Measurements from ENCODE around the gene PLPP6.
"Not testable (repeated sequence)": the region's sequence is repeated elsewhere in the genome, so short reads cannot be mapped to it uniquely, and the experiment has no call there.

Gene PLPP6

DNA sequence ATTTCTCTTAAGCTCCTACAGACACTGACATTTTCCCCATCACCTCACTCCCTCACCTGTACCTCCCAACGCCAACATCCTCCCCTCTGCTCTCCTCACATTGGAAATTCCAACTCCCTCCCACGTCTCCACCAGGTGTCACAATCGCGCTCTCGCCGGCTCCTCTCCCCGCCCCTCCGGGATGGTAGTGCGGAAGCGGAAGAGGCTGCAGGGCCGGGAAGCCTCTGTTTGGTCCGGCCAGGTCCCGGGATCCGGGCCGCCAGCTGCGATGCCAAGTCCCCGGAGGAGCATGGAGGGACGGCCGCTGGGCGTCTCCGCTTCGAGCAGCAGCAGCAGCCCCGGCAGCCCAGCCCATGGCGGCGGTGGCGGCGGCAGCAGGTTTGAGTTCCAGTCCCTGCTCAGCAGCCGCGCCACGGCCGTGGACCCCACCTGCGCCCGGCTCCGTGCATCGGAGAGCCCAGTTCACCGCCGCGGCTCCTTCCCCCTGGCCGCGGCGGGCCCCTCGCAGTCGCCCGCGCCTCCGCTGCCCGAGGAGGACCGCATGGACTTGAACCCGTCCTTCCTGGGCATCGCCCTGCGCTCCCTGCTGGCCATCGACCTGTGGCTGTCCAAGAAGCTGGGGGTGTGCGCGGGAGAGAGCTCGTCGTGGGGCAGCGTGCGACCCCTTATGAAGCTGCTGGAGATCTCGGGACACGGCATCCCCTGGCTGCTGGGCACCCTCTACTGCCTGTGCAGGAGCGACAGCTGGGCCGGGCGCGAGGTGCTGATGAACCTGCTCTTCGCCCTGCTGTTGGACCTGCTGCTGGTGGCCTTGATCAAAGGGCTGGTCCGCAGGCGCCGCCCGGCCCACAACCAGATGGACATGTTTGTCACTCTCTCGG is at the start of gene PLPP6:
PLPP6 (plus strand) TSS at position 187 of the 881 bp plus-strand sequence; CDS start at position 269, 82 bp downstream.
- DNase-seq = peak; percentile 81 to 87

DNA sequence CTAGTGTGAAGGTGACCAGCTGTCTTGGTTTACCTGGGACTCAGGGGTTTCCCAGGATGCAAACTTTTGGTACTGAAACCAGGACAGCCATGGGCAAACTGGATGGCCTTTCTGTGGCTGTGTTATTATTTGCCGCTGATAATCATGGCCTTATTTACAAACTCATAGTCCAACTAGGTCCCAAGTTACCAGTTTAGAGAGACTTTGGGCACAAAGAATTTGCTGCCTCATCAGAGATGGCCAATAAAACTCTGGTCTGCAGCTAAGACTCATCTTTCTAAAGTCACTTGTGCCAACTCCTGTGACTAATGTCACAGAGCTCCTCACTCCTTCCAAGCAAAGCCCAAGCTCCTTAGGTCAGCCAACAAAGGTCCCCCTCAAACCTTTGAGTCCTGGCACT is 47.5 kb upstream of the PLPP6 start:
- no peak for DNase-seq

DNA sequence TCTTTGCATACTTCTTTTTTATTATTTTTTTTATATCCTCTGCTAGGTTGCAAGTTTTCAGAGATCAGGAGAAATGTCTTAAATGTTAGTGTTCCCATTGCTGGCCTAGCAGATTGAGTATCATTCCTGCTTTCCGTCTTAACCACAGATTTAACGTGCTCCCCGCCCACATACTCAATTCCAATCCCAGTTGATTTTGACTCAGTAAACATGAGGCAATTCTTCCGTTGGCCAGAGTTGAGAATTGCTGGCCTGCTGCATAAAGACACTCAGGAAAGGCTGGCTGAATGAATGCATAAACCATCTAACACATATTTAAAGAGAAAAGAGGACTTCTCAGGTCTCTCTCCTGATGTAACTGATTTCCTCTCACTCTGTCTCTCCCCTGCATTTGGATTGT is 46.8 kb upstream of the PLPP6 start:
- DNase-seq = no peak

DNA sequence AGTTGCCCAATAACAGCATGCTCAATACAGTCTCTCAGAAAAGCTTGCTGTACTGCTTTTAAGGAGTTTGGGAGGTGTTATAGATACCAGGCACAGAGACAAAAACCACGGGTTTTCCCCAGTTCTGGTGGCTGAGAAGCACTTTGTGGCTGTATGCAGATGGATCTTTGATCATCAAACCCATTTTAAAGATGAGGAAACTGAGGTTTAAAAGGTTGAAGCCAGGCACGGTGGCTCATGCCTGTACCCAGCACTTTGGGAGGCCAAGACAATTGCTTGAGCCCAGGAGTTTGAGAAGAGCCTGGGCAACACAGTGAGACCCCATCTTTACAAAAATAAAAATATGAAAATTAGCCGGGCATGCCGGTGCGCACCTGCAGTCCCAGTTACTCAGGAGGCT is 46.3 kb upstream of the PLPP6 start:
- no peak for DNase-seq

DNA sequence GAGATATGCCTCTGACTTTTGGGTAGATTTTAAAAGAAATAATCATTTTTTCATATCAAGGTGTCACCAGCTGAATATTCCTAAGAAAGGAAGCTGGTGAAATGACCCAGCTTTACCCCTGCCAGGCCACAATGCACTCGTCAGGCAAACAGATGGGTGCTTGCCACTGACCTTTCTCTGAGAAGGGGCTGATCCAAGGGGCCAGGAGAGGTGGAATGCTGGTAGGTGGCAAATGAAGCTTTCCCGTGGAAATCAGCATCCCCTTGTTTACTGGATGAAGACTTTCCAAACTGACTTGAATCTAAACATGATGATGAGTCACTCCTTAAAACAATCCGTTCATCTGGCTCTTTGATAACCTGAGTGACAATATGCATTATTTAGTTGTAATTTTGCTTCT is 44.3 kb upstream of the PLPP6 start:
- no peak for DNase-seq

DNA sequence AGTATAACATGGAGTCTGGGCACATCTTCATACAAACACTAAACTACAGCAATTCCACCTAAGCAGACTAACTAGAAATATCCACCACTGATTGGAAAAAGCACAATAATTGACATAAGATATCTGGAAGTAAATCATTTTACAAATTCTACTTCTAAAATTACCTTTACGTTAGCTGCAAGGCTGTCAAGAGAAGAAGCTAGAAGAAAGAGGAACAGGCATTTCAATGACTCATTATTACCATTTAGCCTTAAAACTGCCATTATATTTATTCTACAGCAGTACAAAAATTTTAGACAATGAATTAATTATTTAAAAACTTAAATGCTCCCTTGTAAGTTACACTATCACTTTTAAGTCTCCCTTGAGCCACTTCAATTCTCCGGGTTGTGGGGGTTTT is 43.4 kb upstream of the PLPP6 start:
- peak; percentile 2 to 6 for DNase-seq

DNA sequence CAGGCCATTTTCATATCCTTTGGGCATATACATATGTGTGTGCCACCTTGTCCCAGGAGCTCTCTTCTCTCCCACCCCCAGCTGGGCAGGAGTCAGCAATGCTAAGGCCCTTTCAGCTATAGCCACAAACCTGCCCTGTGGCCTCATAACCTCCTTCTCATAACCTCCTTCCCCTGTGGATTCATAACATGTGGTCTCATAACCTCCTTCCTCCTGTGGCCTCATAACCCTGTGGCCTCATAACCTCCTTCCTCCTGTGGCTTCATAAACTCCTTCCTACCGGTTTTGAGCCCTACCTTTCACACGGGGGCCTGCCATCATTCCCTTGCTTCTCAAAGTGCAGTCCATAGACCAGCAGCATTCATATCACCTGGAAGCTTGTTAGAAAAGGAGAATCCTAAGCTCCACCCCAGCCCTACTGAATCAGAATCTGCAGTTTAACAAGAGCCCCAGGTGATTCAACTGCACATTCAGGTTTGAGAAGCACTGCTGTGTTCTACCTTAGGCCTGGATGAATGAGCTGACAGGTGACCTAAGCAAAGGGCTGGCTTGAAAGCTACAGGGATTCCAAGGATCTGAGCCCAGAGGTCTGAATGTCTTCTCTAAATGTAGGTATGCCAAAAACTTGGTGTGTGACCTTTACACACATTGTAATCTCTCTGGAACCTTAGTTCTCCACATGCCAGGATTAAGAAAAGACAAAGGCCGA is 41.9 kb upstream of the PLPP6 start:
- DNase-seq = no peak

DNA sequence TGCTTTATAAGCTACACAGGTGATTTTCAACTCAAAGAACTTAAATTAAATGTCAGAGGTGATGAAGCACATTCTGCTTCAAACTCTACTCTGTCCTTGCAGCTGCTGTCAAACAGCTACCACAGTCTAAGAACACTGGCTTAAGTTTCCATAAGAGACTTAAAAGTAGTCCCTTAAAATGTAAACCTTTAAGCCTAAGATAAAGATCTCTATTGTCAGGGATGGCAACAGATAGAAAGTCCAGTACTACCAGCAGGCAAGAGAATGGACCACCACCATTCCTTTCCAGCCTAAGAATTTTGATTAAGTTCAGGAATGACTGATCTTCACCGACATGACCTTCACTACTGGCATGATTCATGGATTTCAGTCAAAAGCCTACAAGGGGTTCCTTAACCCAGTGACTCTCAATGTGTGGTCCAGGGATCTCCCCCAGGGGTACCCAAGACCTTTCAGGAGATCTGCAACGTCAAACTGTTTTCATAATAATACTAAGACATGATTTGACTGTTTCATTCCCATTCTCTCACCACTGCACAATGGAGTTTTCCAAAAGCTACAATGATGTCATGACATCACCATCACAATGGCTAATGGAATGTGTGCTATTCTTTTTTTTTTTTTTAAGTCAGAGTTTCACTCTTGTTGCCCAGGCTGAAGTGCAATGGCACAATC is 41.1 kb upstream of the PLPP6 start:
- no peak for DNase-seq

DNA sequence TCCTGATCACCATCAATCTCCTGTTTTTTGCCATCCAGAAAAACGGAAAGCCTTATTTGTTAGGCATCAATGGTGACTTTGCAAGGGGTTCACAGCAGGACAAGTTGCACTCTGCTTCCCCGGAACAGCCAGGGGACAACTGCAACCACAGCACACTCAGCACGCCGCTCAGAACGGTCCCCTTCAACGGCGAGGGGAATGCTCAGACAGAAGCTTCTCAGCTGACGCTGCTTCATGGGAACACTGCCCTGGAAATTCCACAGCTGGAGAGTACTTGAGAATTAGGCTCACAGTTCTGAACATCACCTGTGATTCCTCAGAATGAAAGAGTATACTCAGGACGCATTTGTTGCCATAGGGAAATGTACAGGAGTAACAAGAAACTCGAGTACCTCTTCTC is 40.1 kb upstream of the PLPP6 start:
- no peak for DNase-seq

DNA sequence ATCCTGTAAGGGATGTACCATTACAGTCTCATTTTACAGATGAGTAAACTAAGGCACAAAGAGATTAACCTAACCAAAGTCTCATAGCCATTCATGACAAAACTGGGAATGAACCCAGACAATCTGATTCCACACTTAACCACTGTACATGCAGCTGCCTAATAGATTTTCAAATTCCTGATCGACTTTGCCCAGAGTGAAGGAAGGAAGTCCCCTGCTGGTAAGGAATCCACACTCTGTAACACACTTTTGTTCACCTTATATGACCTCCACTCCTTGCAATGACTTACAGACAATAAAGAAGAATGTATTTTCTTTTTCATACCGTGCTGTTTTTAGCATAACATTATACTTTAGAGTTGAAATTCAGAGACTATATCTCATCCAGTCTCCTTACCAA is 31.3 kb upstream of the PLPP6 start:
- no peak for DNase-seq

DNA sequence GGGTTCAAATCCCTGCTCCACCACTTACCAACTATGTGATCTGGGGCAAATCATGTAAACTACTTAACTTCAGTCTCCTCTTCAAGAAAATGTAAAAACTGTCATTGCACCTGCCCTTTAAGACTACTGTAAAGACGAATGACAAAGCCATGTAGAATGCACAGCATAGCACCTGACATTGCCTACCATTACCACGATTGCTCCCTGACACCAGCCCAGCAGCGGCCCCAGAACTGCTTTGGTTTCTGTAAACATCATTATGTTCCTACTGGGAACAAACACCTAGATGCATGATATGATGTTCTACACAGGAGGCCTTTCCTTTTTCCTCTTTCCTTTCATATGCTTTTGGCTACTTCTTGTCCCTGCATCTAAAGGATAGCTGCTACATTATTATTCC is 23.1 kb upstream of the PLPP6 start:
- no peak for DNase-seq

DNA sequence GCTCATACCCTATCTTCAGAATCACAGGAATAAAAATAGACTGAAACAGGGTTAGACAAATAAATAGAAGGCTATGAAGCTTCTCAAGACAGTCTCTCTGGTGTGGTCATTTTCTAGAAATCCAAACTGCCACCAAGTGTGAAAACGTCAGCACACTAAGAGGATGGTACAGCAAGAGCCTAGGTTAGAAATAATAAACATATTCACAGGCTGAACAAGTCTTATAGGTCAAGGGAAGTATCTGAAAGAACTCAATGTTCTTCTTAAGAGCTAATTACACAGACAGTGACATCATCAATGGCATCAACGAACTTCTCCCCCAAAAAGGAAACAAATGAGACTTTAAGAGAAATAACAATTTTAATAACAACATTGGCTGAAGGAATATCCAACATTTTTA is 22.7 kb upstream of the PLPP6 start:
- DNase-seq = no peak

DNA sequence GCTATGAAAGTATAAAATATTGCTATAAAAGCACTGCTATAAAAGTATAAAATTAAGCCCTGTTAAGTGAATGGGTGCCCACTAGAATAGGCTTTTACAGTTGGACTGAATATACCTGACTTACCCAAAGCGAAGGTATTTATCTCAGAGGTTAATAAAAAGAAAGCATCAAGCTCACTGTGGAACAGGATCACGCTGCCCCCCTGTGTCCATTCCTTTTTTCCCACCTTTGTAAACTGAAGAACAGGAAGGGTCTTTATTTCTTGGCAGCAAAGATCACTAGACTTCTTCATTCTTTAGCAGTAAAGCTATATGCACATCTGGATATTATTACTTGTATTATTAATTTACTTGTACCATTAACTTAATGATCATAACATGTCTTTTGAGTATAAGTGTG is 22.1 kb upstream of the PLPP6 start:
- peak in 1 of 2 donors; percentile 10 for DNase-seq

DNA sequence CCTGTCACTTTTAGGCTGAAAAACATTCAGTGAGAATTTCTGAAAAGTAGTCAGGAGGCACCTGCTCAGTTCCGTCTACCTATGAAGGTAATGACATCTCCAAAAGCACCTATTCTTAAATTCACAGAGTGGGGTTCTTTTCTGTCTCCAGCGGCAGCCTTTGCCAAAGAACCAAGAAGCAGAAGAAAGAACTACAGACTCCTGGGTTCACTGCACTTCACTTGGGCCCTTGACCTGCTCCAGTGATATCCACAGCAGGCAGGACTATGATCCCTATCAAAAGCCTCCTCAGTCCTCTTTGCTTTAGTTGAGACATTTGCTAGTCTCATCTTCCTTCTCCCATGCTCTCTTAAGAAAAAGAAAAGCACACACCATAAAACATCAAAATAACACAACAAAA is 19.7 kb upstream of the PLPP6 start:
- no peak for DNase-seq

DNA sequence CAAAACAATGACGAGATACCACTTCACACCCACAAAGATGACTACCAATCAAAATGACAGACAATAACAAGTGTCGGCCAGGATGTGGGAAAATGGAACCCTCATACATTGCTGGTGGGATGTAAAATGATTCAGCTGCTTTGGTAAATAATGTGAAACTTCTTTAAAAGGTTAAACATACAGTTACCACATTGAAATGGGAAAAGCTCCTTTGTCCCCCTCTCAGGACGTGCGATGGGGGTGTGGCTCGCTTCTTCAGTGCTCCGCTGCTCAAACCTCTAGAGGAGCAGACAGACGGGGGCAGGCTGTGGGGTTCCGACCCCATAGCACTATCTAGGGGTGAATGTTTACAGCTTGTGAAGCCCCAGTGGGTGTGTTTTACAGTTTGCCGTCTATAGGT is 8.0 kb upstream of the PLPP6 start:
- DNase-seq = no peak

DNA sequence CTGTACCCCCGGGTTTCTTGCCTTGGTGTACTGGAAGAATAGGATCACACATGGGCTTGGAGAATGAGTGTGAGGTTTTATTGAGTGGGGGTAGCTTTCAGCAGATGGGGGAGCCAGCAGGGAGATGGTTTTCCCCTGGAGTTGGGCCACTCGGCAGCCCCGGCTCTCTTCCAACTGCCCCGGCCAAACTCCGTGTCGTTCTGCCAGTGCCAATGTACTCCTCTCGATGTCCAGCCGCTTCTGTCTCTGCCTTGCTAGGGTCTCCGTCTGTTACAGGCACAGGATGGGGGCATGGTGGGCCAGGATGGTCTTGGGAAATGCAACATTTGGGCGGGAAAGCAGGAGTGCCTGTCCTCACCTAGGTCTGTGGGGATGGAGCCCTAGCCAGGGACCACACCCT is 7.6 kb upstream of the PLPP6 start:
- no peak for DNase-seq

DNA sequence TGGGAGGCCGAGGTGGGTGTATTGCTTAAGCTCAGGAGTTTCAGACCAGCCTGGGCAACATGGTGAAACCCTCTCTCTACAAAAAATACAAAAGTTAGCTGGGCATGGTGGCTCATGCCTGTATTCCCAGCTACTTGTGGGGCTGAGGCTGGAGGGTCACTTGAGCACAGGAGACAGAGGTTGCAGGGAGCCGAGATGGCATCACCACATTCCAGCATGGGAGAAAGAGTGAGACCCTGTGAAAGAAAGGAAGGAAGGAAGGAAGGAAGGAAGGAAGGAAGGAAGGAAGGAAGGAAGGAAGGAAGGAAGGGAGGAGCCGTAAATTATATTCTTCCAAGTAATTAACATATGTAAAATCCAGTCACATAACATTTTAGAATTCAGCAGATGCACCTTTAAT is 5.9 kb upstream of the PLPP6 start:
- not testable (repeated sequence) for DNase-seq

DNA sequence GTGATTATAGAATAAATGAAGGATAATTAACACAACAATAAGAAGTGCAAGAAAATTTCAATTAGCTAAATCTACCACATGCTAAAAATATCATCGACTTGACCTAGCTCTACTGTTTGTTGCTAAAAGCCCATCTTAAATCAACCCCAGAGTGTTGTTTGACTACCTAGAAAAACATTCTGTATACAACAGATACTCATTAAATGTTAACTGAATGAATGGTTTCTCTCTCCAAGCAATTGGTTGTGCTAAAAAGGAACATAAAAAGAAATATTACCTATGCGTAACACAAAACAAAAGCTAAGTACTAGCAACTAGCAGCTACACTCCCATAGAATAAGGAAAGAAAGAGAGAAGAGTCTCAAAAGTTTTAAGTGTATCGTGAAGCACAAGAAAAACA is 5.5 kb upstream of the PLPP6 start:
- no peak for DNase-seq

DNA sequence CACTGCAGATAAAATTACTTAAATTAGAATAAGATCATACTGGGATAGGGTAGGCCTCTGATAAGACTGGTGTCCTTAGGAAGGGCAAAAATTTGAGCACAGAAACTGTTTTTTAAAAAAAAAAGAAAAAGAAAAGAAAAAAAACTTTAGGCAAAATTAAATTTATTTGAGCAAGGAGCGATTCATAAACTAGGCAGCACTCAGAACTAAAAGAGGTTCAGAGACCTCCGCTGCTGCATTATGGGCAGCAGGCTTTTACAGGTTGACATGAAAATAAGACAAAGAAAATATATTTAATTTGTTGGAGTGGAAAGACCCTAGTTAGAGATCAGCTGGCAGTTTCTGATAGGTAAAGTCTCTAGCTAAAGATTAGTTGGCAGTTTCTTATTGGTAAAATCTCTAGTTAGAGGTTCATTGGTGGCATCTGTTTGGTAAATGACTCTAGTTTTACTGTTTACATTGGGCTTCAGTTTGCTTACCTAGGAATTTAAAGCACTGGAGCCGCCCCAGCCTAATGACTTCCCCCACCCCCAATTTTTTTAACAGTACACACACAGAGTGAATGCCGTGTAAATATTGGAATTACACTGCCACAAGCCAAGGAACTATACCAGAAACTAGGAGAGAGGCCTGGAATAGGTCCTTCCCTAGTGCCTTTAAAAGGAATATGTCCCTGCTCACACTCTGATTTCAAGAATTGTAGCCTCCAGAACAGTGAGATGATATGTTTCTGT is 4.5 kb upstream of the PLPP6 start:
- DNase-seq = no peak

DNA sequence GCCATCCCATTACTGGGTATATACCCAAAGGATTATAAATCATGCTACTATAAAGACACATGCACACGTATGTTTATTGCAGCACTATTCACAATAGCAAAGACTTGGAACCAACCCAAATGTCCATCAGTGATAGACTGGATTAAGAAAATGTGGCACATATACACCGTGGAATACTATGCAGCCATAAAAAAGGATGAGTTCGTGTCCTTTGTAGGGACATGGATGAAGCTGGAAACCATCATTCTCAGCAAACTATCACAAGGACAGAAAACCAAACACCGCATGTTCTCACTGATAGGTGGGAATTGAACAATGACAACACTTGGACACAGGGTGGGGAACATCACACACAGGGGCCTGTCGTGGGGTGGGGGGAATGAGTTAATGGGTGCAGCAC is 1.4 kb upstream of the PLPP6 start:
- not testable (repeated sequence) for DNase-seq

DNA sequence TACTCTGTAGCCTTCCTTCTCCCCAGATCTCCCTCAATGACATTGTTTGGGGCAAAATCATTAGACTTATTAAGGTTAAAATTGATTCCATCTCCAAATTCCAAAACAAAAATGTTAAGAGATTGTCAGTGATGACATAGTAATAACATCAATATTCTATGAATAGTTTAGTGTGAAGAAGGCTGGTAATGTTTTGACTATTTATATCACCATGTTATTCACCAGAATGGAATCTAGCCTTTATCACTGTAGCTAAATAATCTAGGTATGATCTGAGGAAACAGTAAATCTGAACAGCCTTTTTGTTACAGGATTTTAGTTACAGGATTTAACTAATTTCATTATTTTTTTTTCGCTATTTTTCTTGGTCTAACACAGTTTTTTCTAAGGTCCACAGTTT is 929 bp upstream of the PLPP6 start:
- DNase-seq = no peak

DNA sequence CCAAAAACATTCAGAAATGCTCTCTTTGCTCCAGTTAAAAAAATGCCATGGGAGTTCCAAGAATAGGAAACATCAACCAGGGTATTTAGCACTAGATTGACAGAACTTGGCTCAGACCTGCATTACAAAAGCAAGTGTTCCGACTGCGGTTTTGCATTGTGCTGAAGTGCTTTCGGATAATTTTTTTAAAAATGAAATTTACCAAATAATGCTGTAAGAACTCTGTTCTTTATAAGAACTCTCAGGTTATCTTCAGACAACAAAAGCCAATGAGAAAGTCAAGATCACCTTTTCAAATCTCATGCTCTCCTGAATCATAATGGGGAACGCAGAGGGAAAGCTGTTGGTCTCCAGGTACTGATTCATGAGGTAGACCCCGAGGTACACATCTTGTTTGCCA is 483 bp upstream of the PLPP6 start:
- DNase-seq = no peak

All from inflammatory macrophage treated with lipopolysaccharide for 1 hour (primary cell).